GM10266 (cell line): Measurements from ENCODE around the gene AGPAT3.

Experiments
- DNase-seq: peaks from one replicate; pipeline ENCODE4 v3.0.0; 2012; ENCODE audit errors: extremely low spot score
- CTCF ChIP-seq: IDR thresholded peaks from 2 replicates; pipeline ENCODE4 v1.5.1; 2012; ENCODE audit warnings: mild to moderate bottlenecking, low read depth; ENCODE audit not compliant: control insufficient read depth, insufficient read depth; ENCODE audit errors: missing control alignments

The AGPAT3 gene

GRCh38 chr21:43910460-43910859, 45.4 kb downstream of the AGPAT3 start:
- no peak for TF ChIP-seq CTCF
- DNase-seq = no peak

GRCh38 chr21:43911015-43911934, 46.3 kb downstream of the AGPAT3 start:
- no peak for TF ChIP-seq CTCF

GRCh38 chr21:43911935-43912487, 47.0 kb downstream of the AGPAT3 start:
- no peak for DNase-seq
- no peak for TF ChIP-seq CTCF

More at GRCh38 chr21:43911015-43911934, 46.3 kb downstream of the AGPAT3 start:
- DNase-seq = no peak

GRCh38 chr21:43912500-43912899, 47.5 kb downstream of the AGPAT3 start:
- TF ChIP-seq CTCF = no peak
- no peak for DNase-seq

- no peak for TF ChIP-seq CTCF
- no peak for DNase-seq
Measured at GRCh38 chr21:43912910-43913309, 47.9 kb downstream of the AGPAT3 start.

GRCh38 chr21:43913928-43914327, 48.9 kb downstream of the AGPAT3 start:
- TF ChIP-seq CTCF = no peak
- no peak for DNase-seq

- no peak for TF ChIP-seq CTCF
- DNase-seq = no peak
Measured at GRCh38 chr21:43916076-43916475, 51.1 kb downstream of the AGPAT3 start.
